ENCODE data around the gene CD58.

GRCh38 chr1:116514708-116515525 lies 55.9 kb downstream of the CD58 start:
- TF ChIP-seq POLR2A (IDR thresholded peaks at IDR 0.05; ENCODE audit: low read depth, low read length) (no peak), CTCF (conservative IDR thresholded peaks at IDR 0.05; ENCODE audit: low read depth, low read length) (no peak), USF2 (IDR thresholded peaks at IDR 0.05; ENCODE audit: low read depth, low read length) (no peak), NFE2L2 (IDR thresholded peaks at IDR 0.05; ENCODE audit: low read depth, low read length) (no peak)
